Esophagus squamous epithelium (tissue), 4 donors: ENCODE results near the gene ABHD5.

Source experiments
- POLR2A ChIP-seq, 4 donors: fragments of 450-650 bp; IDR thresholded peaks; one replicate each; pipeline ENCODE4 v1.6.1; 2017; ENCODE audit warnings: antibody characterized with exemption in 4 of 4, mild to moderate bottlenecking in 4 of 4, moderate library complexity in 3 of 4
- TF ChIP-seq, protein P1 (sequence below), 6 experiments: fragments of 450-650 bp in 4 of 6; fragments of 200-600 bp in 2 of 6; sonication (generic) in 2 of 6; IDR thresholded peaks; one replicate each; pipeline ENCODE4 v1.5.1; 2016 to 2019; ENCODE audit warnings: antibody characterized with exemption in 6 of 6, mild to moderate bottlenecking in 4 of 6, moderate library complexity in 4 of 6

GRCh38 chr3:43728947-43729346 lies 38.2 kb downstream of the ABHD5 start:
- TF ChIP-seq, protein P1, sequence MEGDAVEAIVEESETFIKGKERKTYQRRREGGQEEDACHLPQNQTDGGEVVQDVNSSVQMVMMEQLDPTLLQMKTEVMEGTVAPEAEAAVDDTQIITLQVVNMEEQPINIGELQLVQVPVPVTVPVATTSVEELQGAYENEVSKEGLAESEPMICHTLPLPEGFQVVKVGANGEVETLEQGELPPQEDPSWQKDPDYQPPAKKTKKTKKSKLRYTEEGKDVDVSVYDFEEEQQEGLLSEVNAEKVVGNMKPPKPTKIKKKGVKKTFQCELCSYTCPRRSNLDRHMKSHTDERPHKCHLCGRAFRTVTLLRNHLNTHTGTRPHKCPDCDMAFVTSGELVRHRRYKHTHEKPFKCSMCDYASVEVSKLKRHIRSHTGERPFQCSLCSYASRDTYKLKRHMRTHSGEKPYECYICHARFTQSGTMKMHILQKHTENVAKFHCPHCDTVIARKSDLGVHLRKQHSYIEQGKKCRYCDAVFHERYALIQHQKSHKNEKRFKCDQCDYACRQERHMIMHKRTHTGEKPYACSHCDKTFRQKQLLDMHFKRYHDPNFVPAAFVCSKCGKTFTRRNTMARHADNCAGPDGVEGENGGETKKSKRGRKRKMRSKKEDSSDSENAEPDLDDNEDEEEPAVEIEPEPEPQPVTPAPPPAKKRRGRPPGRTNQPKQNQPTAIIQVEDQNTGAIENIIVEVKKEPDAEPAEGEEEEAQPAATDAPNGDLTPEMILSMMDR (IDR thresholded peaks at IDR 0.05) = no peak
- no peak for TF ChIP-seq POLR2A (IDR thresholded peaks at IDR 0.05)
